Upper lobe of left lung (tissue), 6 donors: ENCODE data around the gene ASPA. TPM values are rescaled to one million over a fixed set of nuclear protein-coding genes. Genes with fewer than 3 reads are reported as not detected.

Source experiments
- ATAC-seq, 2 donors: fragments of 200-7000 bp; cut with Tn5 transposase; one replicate each; pipeline ENCODE4 v1.9.1; 2022; ENCODE audit warnings: mild to moderate bottlenecking in 2 of 2, moderate library complexity in 2 of 2; ENCODE audit not compliant: low FRiP score in 2 of 2
- DNase-seq, 2 donors: peaks; one replicate each; pipeline ENCODE4 v3.0.0-alpha.2; 2019 to 2020
- H3K27ac ChIP-seq, 4 donors: fragments of 200-600 bp; sonication (generic); one replicate each; pipeline ENCODE4 v1.5.1; 2016 to 2019
- H3K27me3 ChIP-seq, 4 donors: fragments of 200-600 bp; sonication (generic); one replicate each; pipeline ENCODE4 v1.5.1; 2017 to 2019
- H3K36me3 ChIP-seq, 4 donors: fragments of 200-600 bp; sonication (generic); one replicate each; pipeline ENCODE4 v1.5.1; 2016 to 2019
- H3K4me1 ChIP-seq, 4 donors: fragments of 200-600 bp; sonication (generic); one replicate each; pipeline ENCODE4 v1.5.1; 2018 to 2019
- H3K4me3 ChIP-seq, 4 donors: fragments of 200-600 bp; sonication (generic); one replicate each; pipeline ENCODE4 v1.5.1; 2017 to 2019; ENCODE audit warnings: mild to moderate bottlenecking in 2 of 4, moderate library complexity in 1 of 4
- H3K9me3 ChIP-seq, 4 donors: fragments of 200-600 bp; sonication (generic); one replicate each; pipeline ENCODE4 v1.5.1; 2018 to 2019
- EP300 ChIP-seq, 4 donors: sonication (generic); formaldehyde crosslinking; IDR thresholded peaks; one replicate each; pipeline ENCODE4 v1.5.1; 2017; ENCODE audit warnings: antibody characterized with exemption in 4 of 4, control low read depth in 2 of 4
- POLR2A ChIP-seq, 4 donors: fragments of 450-650 bp; IDR thresholded peaks; one replicate each; pipeline ENCODE4 v1.5.1; 2016 to 2017; ENCODE audit warnings: antibody characterized with exemption in 4 of 4, mild to moderate bottlenecking in 2 of 4
- POLR2AphosphoS5 ChIP-seq, 2 donors: sonication (generic); formaldehyde crosslinking; IDR thresholded peaks; one replicate each; pipeline ENCODE4 v1.5.1; 2017; ENCODE audit warnings: antibody characterized with exemption in 2 of 2
- WGBS, 2 donors: methylation state at CpG; one replicate each; pipeline ENCODE4 v1.1.5; 2017 to 2018; 5-methylcytosine and 5-hydroxymethylcytosine counted together
- total RNA-seq, 6 donors: library from RNA; depleted of rRNA in 4 of 6; stranded (reverse); fragments of >200 nt in 4 of 6; gene quantifications; one replicate each; pipeline versions ENCODE4 v1.1.0 to v1.2.1, GENCODE V29; 2016 to 2021
- TF ChIP-seq, protein P1 (sequence below), 6 experiments: fragments of 450-650 bp in 4 of 6; fragments of 200-600 bp in 2 of 6; sonication (generic) in 2 of 6; IDR thresholded peaks; one replicate each; pipeline ENCODE4 v1.5.1; 2016 to 2019; ENCODE audit warnings: antibody characterized with exemption in 6 of 6
- donor health status: DM: no; HTN: no; CAD: no; lungs with moderate emphysema.
- donor health status: DM: no; HTN: yes; CAD: no; lungs with severe emphysema.

ASPA gene
- total RNA-seq, 6 donors from 2014 or later: 0.76 to 7.6 (median 1.2) TPM

DNA sequence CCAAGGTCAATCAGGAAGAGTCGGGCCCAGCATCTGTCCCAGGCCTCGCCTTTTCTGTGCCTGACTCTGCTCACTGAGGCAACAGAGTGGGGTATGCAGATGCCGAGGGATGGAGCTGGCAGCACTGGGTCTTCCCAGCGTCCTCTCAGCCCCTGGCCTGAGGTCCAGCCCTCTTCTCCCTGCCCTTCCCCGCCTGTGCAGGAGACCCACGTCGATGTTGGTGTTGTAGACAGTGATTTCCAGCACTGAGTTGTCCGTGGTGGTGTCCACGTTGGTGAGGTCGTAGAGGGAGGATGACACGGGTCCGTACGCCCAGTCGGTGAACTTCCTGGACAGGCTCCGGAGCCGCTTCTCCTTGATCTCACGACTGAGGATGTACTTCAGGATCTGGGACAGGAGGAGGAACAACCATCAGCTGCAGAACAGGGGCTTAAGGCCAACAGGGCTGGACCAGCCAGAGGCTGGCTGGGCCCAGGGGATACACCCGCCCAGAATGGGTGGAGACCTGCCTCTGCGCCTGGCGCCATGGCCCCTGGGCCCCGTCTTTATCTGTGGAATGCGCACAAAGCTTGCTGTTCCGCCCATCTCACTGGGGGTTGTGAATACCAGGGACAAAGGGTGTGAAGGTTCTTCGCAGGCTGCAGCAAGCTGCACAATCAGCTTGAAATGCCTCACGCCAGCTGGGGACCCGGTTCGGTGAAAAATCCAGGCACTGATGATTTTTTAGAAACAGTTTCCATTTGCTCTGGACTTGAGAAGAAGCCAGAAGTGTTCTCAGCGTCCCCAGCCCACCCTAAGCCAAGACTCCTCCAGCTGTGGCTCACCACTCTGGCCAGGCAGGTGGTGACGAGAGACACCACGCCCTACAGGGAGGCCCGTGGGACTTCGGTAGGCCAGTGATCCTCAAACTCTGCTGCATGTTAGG lies 54.3 kb downstream of the ASPA start:
- H3K27ac ChIP-seq: no peak overlapping the region

DNA sequence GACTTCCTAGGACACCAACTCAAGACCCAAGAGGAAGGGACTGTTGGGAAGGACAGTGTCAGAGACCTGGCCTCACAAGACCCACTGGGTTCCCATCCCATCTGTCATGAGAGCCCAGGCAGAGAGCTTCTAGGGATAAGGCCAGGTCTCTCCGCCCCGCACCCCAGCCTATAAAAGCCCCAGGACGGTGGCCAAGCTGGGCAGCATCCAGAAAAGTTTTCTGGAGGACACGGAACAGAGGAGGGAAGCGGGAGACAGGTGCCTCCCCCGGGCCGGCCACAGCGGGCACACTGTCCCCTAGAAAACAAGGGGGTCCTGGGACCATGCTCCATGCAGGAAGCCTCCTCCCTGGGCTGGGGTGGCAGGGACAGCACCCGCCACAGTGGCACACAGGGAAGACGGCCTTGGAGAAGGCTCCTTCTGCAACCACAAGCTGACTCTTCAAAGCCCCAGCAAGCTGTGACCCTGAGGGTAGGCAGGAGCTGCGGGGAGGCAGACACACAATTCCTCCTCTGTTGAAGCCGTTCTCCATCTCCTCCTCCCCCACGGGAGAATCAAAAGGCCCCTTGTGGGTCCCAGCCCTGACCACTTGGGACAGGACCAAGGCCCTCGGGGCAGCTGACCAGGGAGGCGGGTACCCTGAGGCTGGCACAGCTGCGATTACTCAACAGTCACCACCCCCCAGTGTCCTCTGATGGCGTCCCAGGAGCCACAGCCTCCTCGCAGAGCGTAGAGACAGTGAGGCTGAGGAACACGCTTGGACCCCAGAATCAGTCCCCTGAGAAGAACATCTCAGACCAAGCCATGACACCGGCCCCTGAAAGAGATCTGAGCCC lies 55.7 kb downstream of the ASPA start:
- no peak for TF ChIP-seq POLR2A (IDR thresholded peaks at IDR 0.05)
- TF ChIP-seq POLR2AphosphoS5 (IDR thresholded peaks at IDR 0.05): no peak
- TF ChIP-seq, protein P1, sequence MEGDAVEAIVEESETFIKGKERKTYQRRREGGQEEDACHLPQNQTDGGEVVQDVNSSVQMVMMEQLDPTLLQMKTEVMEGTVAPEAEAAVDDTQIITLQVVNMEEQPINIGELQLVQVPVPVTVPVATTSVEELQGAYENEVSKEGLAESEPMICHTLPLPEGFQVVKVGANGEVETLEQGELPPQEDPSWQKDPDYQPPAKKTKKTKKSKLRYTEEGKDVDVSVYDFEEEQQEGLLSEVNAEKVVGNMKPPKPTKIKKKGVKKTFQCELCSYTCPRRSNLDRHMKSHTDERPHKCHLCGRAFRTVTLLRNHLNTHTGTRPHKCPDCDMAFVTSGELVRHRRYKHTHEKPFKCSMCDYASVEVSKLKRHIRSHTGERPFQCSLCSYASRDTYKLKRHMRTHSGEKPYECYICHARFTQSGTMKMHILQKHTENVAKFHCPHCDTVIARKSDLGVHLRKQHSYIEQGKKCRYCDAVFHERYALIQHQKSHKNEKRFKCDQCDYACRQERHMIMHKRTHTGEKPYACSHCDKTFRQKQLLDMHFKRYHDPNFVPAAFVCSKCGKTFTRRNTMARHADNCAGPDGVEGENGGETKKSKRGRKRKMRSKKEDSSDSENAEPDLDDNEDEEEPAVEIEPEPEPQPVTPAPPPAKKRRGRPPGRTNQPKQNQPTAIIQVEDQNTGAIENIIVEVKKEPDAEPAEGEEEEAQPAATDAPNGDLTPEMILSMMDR (IDR thresholded peaks at IDR 0.05): no peak
- TF ChIP-seq EP300 (IDR thresholded peaks at IDR 0.05): no peak
- H3K27ac ChIP-seq: no peak overlapping the region
- ATAC-seq: no peak
- WGBS, 2 donors: 84 to 85% methylated on average over 8 to 21 of the region's 21 CpGs
- H3K36me3 ChIP-seq: no peaks in the 10 kb centered on the region
- H3K4me1 ChIP-seq: peaks cover 0 to 8% (median 0%) of the 10 kb centered on the region in 4 donors
- DNase-seq: peak in 1 of 2 donors; percentile 65
- H3K9me3 ChIP-seq: no peaks in the 10 kb centered on the region
- H3K4me3 ChIP-seq: no peak overlapping the region
- no peaks in the 10 kb centered on the region for H3K27me3 ChIP-seq

More for the DNA sequence above, 54.3 kb downstream of the ASPA start:
- H3K9me3 ChIP-seq: no peaks in the 10 kb centered on the region
- WGBS, 2 donors: 52 to 55% methylated on average over 14 to 32 of the region's 32 CpGs
- no peaks in the 10 kb centered on the region for H3K4me1 ChIP-seq
- no peaks in the 10 kb centered on the region for H3K36me3 ChIP-seq
- no peak overlapping the region for H3K4me3 ChIP-seq
- no peak for TF ChIP-seq POLR2A (IDR thresholded peaks at IDR 0.05)
- TF ChIP-seq EP300 (IDR thresholded peaks at IDR 0.05): no peak
- no peak for TF ChIP-seq POLR2AphosphoS5 (IDR thresholded peaks at IDR 0.05)
- no peaks in the 10 kb centered on the region for H3K27me3 ChIP-seq
- ATAC-seq (peak; percentile 56 to 92), DNase-seq (peak in 1 of 2 donors; percentile 85)

DNA sequence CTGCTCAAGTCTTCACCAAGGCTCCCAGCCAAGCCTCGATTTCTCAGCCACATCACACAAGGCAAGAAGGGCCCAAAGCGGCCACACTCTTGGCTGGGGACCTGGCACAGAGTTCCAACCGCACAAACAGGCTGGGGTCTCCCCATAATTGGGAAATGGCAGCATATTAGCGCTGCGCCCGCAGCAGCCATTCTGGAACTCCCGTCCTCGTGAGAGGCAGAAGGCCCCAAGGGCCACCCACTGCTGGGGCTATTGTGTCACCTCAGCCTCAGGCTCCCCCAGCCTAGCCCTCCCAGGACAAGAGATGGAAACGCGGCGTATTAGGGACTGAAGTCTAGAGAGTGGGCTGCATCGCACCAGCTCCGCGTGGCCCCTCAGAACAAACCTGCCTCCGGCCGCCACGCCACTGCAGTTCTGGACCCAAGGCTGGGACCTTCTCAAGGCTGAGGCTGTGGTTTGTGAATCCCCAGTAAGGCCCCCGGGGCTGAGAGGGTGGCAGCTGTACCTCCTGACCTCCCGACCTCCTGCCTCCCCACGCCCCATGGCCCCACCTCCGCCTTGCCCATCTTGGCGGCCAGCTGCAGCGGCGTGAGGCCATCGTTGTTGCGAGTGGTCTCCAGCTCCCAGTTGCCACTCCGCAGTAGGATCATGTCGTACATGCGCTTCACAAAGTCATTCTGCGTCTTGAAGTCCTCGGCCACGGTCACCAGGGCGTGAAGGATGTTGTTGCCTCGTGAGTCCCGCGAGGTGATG lies 56.5 kb downstream of the ASPA start:
- 88 to 93% methylated on average over 11 to 31 of the region's 36 CpGs for WGBS, 2 donors
- H3K9me3 ChIP-seq: no peaks in the 10 kb centered on the region
- DNase-seq (peak in 1 of 2 donors; percentile 80), ATAC-seq (no peak)
- TF ChIP-seq POLR2A (IDR thresholded peaks at IDR 0.05) (no peak), EP300 (IDR thresholded peaks at IDR 0.05) (no peak), POLR2AphosphoS5 (IDR thresholded peaks at IDR 0.05) (no peak)
- TF ChIP-seq, protein P1 (IDR thresholded peaks at IDR 0.05): no peak
- H3K4me3 ChIP-seq: no peak overlapping the region
- no peak overlapping the region for H3K27ac ChIP-seq
- peaks cover 0 to 8% (median 0%) of the 10 kb centered on the region in 4 donors for H3K4me1 ChIP-seq
- H3K27me3 ChIP-seq: no peaks in the 10 kb centered on the region
- no peaks in the 10 kb centered on the region for H3K36me3 ChIP-seq

DNA sequence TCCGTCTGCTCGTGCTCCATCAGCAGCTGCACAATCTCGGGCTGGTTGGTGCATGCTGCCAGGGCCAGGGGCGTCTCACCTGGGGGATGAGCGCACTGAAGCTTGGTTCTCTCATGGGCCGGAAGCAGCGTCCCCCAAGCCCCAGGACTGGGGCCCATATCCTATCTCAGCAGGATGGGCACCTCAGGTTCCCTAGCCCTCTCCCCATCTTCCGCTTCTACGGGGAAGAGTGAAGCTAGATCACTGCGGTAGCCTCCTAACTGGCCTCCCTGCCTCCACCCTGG lies 57.0 kb downstream of the ASPA start:
- Histone ChIP-seq H3K4me1 (peaks cover 0 to 8% (median 0%) of the 10 kb centered on the region in 4 donors), H3K4me3 (no peak overlapping the region), H3K27me3 (no peaks in the 10 kb centered on the region), H3K27ac (no peak overlapping the region), H3K36me3 (no peaks in the 10 kb centered on the region), H3K9me3 (no peaks in the 10 kb centered on the region)
- WGBS, 2 donors: 93 to 96% methylated on average over 5 to 6 of the region's 10 CpGs
- TF ChIP-seq POLR2AphosphoS5 (IDR thresholded peaks at IDR 0.05) (no peak), EP300 (IDR thresholded peaks at IDR 0.05) (no peak)
- ATAC-seq (no peak), DNase-seq (no peak)

DNA sequence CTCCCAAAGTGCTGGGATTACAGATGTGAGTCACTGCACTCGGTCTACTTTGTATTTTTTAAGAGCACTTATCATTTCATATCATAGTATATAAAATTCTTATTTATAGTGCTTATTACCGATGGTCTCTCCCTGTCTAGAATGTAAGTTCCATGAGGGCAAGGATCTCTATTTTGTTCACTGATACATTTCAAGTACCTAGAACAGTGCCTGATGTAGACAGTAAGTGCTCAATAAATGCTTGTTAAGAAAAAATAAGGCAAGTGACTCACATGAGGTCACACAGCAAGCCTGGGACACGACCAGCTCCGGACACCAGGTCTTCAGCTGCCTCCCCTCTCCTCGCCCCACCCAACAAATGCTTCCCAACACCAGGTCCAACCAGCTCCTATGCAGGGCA lies 58.0 kb downstream of the ASPA start:
- no peak for TF ChIP-seq EP300 (IDR thresholded peaks at IDR 0.05)
- no peak for TF ChIP-seq POLR2A (IDR thresholded peaks at IDR 0.05)
- TF ChIP-seq, protein P1 (IDR thresholded peaks at IDR 0.05): no peak
- ATAC-seq (no peak), DNase-seq (no peak)
- Histone ChIP-seq H3K27me3 (no peaks in the 10 kb centered on the region), H3K36me3 (no peaks in the 10 kb centered on the region), H3K27ac (no peak overlapping the region), H3K9me3 (no peaks in the 10 kb centered on the region), H3K4me3 (no peak overlapping the region), H3K4me1 (peaks cover 0 to 8% (median 0%) of the 10 kb centered on the region in 4 donors)
- 93 to 94% methylated on average over 5 of the region's 5 CpGs for WGBS, 2 donors
